Ramos (cell line): Measurements from ENCODE around the gene UNC45A.
"Not testable (repeated sequence)": the region's sequence is repeated elsewhere in the genome, so short reads cannot be mapped to it uniquely, and the experiment has no call there.

ENCODE experiments used
- in situ Hi-C: fragments of 300-500 bp; cut with MboI; formaldehyde crosslinking; loops from one replicate; pipeline ENCODE4 v1.14.3; 2022; ENCODE audit warnings: low sequenced_read_pairs; ENCODE audit not compliant: unreplicated experiment

The UNC45A gene, protein sequence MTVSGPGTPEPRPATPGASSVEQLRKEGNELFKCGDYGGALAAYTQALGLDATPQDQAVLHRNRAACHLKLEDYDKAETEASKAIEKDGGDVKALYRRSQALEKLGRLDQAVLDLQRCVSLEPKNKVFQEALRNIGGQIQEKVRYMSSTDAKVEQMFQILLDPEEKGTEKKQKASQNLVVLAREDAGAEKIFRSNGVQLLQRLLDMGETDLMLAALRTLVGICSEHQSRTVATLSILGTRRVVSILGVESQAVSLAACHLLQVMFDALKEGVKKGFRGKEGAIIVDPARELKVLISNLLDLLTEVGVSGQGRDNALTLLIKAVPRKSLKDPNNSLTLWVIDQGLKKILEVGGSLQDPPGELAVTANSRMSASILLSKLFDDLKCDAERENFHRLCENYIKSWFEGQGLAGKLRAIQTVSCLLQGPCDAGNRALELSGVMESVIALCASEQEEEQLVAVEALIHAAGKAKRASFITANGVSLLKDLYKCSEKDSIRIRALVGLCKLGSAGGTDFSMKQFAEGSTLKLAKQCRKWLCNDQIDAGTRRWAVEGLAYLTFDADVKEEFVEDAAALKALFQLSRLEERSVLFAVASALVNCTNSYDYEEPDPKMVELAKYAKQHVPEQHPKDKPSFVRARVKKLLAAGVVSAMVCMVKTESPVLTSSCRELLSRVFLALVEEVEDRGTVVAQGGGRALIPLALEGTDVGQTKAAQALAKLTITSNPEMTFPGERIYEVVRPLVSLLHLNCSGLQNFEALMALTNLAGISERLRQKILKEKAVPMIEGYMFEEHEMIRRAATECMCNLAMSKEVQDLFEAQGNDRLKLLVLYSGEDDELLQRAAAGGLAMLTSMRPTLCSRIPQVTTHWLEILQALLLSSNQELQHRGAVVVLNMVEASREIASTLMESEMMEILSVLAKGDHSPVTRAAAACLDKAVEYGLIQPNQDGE

DNA sequence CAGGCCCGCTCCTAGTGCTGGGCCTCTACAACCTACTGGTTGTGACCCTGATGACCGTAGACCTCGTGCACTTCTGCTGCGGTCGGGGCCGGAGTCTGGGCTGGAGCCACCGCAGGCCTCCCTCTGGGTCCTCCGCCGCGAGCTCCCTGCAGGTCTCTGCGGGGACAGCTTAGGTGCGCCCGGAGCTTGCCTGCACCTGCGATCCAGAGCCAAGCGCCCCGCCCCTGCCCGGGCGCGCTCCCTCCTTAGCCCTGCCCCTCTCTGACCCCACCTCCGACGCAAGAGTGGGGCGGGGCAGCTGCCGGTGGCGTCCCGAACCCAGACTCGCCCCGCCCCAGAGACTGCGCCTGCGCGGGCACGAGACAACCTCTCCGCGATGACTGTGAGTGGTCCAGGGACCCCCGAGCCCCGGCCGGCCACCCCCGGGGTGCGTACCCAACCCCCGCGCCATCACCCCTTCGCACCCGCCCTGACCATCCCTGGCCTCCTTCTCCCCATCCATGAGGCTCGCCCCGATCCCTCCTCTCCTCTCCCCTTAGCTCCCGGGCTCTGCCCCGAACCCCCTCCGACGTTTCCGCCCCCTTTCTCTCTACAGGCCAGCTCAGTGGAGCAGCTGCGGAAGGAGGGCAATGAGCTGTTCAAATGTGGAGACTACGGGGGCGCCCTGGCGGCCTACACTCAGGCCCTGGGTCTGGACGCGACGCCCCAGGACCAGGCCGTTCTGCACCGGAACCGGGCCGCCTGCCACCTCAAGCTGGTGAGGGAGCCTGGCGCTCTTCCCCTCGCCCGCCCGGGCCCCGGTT lies at the start of gene UNC45A:
Gene UNC45A, plus strand, starts transcription at position 337 of the 803 bp plus-strand sequence. Its CDS starts 40 bp downstream, at position 377.
- in situ Hi-C loops = no loop called here

DNA sequence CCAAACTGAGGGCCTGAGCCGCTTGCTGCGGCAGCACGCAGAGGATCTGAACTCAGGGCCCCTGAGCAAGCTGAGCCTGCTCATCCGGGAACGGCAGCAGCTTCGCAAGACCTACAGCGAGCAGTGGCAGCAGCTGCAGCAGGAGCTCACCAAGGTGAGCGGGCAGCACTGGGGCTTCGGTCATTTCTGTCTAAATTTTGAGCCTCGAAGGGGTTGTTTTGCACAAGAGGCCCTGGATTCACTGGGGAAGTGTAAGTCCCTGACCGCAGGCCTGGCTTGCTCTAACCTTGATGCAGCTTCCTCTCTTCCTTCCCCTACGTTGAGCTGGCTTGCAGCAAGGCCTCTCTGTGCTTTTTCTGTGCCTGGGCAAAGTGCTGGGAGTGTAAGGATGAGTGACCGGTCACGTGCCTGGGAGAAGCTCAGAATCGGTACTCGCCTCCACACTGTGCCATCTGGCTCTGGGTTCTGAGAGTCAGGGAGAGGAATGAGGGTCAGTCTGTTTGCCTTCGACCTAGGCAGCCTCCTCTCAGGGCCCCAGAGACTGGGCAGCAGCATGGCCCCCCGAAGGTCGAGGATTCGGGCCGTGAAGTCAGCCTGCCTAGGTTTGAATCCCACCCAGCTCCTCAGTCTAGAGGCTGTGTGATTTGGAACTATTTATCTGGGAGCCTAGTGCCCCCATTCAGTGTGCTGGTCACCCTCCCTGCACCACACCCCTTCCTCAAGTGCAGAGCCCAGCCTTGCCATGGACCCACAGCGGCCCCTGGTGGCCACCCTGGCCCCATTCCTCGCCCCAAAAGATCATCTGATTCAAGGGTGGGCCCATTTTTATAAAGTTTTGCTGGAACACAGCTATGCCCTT lies 49.4 kb upstream of the UNC45A start:
- in situ Hi-C loops = loop anchor here (5.0 to 10.0 kb wide), 2 partner anchors 233 to 571 kb away; no protein-coding TSS in a partner anchor

DNA sequence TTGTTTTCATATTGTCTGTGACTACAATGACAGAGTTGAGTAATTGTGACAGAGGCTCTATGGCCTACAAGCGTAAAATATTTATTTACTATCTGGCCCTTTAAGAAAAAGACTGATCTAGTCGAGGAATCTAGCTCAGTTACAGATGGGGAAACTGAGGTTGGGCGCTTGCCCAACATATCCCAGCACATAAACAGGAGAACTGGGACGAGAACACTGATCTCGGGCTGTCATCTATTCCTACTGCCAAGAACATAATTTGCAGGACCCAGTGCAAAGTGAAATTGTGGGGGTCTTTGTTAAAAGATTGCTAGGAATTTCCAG lies 48.8 kb upstream of the UNC45A start:
- in situ Hi-C loops = loop anchor here (5.0 to 10.0 kb wide), 2 partner anchors 234 to 571 kb away; no protein-coding TSS in a partner anchor

DNA sequence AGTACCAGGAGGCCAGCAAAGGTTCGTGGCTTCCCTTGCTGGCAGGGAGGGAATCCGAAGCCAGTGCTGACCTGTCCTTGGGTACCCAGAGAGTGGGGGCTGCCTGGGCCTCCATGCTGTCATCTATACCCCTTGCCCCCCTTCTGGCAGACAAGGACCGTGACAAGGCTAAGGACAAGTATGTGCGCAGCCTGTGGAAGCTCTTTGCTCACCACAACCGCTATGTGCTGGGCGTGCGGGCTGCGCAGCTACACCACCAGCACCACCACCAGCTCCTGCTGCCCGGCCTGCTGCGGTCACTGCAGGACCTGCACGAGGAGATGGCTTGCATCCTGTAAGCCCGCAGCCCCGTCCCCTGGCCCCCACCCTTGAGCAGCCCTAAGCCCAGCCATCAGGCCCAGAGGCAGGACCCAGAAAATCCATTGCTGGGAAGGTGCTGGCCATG lies 48.0 kb upstream of the UNC45A start:
- in situ Hi-C loops = loop anchor here (5.0 to 10.0 kb wide), 2 partner anchors 235 to 572 kb away; no protein-coding TSS in a partner anchor

DNA sequence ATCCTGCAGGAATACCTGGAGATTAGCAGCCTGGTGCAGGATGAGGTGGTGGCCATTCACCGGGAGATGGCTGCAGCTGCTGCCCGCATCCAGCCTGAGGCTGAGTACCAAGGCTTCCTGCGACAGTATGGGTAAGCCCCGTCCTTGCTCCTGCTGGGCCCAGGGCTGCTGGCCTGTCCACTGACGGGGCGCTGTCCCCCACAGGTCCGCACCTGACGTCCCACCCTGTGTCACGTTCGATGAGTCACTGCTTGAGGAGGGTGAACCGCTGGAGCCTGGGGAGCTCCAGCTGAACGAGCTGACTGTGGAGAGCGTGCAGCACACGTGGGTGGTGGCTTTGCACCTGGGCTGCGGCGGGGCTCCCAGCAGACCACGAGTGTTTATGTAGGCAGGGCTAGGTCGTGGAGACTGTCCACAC lies 45.8 kb upstream of the UNC45A start:
- in situ Hi-C loops = loop anchor here (5.0 to 10.0 kb wide), 2 partner anchors 237 to 575 kb away; no protein-coding TSS in a partner anchor

DNA sequence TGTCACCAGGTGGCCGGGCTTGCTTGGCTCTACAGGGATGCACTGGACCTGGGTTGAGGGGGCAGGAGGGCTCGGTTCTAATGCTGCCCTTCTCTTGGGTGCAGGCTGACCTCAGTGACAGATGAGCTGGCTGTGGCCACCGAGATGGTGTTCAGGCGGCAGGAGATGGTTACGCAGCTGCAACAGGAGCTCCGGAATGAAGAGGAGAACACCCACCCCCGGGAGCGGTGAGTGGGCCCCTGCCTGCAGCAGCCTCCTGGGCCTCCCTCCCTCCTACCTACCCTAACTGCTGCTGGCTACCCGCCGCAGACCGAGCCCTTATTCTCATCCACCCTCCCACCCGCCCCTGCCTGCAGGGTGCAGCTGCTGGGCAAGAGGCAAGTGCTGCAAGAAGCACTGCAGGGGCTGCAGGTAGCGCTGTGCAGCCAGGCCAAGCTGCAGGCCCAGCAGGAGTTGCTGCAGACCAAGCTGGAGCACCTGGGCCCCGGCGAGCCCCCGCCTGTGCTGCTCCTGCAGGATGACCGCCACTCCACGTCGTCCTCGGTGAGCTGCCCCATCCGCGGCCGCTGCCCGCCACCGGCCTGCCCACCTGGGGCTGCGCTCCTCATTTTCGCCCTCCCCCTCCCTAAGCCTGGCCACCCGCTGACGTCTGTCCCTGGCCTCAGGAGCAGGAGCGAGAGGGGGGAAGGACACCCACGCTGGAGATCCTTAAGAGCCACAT lies 45.2 kb upstream of the UNC45A start:
- in situ Hi-C loops = loop anchor here (5.0 to 10.0 kb wide), 2 partner anchors 238 to 575 kb away; no protein-coding TSS in a partner anchor

DNA sequence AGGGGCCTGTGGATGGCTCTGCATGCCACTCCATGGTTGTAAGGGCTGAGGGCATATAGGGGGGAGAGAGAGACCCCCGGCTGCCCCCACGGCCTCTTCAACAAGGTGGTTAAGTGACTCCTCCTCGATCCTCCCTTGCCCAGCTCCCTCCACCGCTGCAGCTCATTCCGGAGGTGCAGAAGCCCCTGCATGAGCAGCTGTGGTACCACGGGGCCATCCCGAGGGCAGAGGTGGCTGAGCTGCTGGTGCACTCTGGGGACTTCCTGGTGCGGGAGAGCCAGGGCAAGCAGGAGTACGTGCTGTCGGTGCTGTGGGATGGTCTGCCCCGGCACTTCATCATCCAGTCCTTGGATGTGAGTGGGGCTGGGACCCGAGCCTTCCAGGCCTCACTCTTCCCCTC lies 44.2 kb upstream of the UNC45A start:
- in situ Hi-C loops = no loop called here

DNA sequence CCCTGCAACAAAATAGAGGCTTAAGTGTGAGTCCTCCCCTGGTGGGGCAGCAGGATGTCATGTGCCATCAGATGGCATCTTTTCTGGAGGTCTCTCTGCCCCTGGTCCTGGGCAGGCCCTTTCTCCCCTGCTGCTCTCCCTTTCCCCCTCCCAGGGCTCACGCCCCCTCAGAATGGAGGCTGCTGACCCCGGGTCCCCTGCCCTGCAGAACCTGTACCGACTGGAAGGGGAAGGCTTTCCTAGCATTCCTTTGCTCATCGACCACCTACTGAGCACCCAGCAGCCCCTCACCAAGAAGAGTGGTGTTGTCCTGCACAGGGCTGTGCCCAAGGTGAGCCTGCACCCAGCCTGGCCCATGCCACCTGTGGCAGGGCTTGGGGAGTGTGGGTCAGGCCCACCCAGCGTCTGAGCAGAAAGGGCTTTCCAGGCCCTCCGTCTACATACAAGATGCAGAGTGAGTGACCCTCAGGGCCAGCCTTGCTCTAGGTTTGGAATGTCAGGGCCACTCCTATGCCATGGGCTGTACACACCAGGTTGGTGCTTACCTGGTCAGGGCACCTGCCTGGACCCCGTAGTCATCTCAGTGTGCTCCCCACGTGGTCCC lies 43.6 kb upstream of the UNC45A start:
- in situ Hi-C loops = no loop called here

DNA sequence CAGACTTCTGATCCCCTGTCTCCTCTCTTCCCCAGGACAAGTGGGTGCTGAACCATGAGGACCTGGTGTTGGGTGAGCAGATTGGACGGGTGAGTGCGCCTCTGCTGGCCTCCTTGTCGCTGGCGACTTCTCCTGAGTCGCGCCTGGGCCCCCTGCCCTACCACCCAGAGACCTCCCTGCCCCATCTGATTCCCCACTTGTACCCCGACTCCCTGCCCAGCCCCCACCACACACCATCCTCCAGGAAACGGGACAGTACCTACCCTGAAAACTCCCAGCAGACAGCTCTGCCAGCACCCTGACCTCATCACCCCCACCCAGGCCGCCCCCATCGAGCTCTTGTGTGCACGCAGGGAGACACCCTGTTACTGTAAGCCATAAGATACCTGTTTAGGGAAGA lies 43.1 kb upstream of the UNC45A start:
- in situ Hi-C loops = no loop called here

DNA sequence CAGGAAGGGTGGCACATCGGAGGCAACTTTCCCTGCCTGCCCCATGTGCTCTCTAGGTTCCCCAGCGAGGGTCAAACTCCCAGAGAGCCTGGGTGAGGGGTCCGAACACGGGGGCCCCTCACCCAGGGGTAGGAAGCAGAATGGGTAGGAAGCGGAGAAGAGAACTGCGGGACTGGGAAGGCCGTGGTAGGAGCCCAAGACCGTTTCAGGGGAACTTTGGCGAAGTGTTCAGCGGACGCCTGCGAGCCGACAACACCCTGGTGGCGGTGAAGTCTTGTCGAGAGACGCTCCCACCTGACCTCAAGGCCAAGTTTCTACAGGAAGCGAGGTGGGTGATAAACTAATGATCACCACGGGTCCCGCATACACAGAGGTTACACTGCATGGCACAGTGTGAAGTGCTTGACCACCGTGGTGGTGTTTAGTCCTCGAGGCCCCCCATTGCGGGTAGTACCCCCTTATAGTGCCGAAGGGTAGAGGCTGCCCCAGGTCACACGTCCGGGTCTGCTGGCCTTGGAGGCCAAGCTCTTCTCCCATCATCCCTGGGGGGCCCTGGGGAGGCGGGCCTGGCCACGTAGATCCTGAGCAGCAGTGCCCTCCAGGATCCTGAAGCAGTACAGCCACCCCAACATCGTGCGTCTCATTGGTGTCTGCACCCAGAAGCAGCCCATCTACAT lies 42.4 kb upstream of the UNC45A start:
- in situ Hi-C loops = no loop called here

DNA sequence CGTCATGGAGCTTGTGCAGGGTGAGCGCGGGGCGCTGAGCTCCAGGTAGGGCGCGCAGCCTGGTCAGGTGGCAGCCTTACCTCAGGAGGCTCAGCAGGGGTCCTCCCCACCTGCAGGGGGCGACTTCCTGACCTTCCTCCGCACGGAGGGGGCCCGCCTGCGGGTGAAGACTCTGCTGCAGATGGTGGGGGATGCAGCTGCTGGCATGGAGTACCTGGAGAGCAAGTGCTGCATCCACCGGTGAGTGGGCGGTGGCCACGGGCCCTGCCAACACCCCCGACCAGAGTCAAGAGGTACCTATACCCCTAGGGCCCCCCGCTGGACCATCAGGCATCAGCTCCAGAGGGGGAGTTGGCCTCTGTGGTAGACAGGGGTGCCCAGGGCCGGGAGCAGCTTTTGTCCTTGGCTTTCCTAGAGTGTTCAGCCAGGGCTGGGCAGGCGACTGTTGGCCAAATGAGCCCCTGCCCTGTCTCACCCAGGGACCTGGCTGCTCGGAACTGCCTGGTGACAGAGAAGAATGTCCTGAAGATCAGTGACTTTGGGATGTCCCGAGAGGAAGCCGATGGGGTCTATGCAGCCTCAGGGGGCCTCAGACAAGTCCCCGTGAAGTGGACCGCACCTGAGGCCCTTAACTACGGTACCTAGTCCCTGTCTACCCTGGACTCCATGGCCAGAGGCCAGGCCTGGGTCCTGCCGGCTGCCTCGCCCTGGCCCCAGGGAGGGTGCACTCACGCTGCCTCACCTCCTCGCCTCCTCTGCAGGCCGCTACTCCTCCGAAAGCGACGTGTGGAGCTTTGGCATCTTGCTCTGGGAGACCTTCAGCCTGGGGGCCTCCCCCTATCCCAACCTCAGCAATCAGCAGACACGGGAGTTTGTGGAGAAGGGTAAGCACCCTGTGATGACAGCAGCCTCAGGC lies 41.7 kb upstream of the UNC45A start:
- in situ Hi-C loops = no loop called here

DNA sequence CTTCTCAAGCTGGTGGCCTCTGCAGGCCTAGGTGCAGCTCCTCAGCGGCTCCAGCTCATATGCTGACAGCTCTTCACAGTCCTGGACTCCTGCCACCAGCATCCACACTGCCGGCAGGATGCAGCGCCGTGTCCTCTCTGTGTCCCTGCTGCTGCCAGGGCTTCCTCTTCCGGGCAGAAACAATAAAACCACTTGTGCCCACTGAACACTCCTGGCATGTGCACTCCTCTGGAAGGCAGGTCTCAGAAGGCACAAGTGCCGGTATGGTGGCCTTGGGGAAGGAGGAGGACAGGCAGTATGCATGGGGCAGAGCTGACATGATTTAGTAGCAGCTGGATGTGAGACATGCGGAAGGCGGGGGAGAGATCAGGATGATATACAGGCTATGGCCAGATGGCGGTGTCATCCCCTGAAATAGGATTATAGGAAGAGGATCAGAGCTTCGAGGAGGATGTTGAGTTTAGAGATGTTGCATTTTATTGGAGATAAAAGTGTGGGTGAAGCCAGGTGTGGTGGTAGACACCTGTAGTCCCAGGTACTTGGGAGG lies 39.4 kb upstream of the UNC45A start:
- in situ Hi-C loops = no loop called here

DNA sequence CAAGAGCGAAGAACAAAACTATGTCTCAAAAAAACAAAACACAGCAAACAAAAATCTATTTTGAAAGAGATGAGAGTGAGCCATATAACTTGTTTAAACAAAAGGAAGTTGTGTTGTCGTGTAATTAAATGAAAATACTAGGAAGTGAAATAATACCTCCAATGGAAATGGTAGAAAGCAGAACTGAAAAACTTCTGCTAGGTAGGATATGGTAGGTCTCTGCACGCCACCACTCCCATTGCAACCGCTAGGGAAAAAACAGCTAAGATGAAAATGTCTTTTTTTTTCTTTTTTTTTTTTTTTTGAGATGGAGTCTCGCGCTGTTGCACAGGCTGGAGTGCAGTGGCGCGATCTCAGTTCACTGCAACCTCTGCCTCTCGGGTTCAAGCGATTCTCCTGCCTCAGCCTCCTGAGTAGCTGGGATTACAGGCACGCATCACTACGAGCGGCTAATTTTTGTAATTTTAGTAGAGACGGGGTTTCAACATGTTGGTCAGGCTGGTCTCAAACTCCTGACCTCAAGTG lies 37.9 kb upstream of the UNC45A start:
- in situ Hi-C loops = not testable (repeated sequence)

DNA sequence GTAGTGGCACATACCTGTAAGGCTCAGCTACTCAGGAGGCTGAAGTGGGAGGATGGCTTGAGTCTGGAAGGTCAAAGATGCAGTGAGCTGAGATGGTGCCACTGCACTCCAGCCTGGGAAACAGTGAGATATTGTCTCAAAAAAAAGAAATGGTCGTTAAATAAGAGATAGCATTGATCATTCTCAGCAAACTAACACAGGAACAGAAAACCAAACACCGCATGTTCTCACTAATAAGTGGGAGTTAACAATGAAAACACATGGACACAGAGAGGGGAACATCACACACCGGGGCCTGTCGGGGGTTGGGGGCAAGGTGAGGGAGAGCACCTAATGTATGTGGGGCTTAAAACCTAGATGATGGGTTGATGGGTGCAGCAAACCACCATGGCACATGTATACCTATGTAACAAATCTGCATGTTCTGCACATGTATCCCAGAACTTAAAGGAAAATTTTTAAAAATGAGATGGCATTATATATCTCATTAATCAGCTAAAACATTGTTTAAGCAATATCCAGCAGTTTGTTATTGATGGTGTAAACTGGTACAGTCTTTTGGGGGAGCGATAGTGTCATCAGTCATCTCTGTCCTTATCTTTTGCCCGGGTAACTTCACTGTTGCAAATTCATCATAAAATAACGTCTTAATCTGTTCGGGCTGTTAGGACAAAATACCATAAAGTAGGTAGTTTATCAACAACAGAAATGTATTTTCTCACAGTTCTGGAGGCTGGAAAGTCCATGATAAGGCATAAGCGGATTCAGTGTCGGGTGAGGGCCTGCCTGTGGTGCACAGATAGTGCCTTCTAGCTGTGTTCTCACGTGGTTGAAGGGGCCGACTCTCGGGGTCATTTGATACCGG lies 33.7 kb upstream of the UNC45A start:
- in situ Hi-C loops = no loop called here
